ENCODE measurements around the gene DSC2. TPM values are rescaled to one million over a fixed set of nuclear protein-coding genes. Genes with fewer than 3 reads are reported as not detected.
"Not testable (repeated sequence)": the region's sequence is repeated elsewhere in the genome, so short reads cannot be mapped to it uniquely, and the experiment has no call there.

The DSC2 gene
- total RNA-seq, 4 donors from 2014 or later: 1.4 to 15.4 (median 2.8) TPM

GRCh38 chr18:31138709-31139108, 36.5 kb upstream of the DSC2 start:
- no peaks in the 10 kb centered on the region for H3K36me3 ChIP-seq
- H3K27me3 ChIP-seq: no peaks in the 10 kb centered on the region
- H3K4me3 ChIP-seq: no peak overlapping the region
- 32 to 55% methylated on average over 1 of the region's 1 CpG for WGBS, 2 donors (ENCODE audit: low coverage in 1 of 2)
- no peak for ATAC-seq
- H3K9me3 ChIP-seq: no peaks in the 10 kb centered on the region
- H3K4me1 ChIP-seq: no peaks in the 10 kb centered on the region
- no peak overlapping the region for H3K27ac ChIP-seq
- TF ChIP-seq POLR2A (IDR thresholded peaks at IDR 0.05): no peak
- TF ChIP-seq CTCF (IDR thresholded peaks at IDR 0.05): no peak
- no peak for TF ChIP-seq EP300 (IDR thresholded peaks at IDR 0.05)
- no peak for TF ChIP-seq POLR2AphosphoS5 (IDR thresholded peaks at IDR 0.05)

GRCh38 chr18:31134988-31135529, 32.8 kb upstream of the DSC2 start:
- no peaks in the 10 kb centered on the region for H3K4me1 ChIP-seq
- H3K27ac ChIP-seq: no peak overlapping the region
- H3K4me3 ChIP-seq: no peak overlapping the region
- H3K36me3 ChIP-seq: no peaks in the 10 kb centered on the region
- 70 to 75% methylated on average over 2 to 4 of the region's 4 CpGs for WGBS, 2 donors (ENCODE audit: low coverage in 1 of 2)
- H3K9me3 ChIP-seq: no peaks in the 10 kb centered on the region
- ATAC-seq: no peak
- TF ChIP-seq EP300 (IDR thresholded peaks at IDR 0.05): no peak
- TF ChIP-seq POLR2AphosphoS5 (IDR thresholded peaks at IDR 0.05): no peak
- TF ChIP-seq POLR2A (IDR thresholded peaks at IDR 0.05): no peak
- TF ChIP-seq CTCF (IDR thresholded peaks at IDR 0.05): no peak
- no peaks in the 10 kb centered on the region for H3K27me3 ChIP-seq

GRCh38 chr18:31129398-31130115, 27.3 kb upstream of the DSC2 start:
- H3K4me1 ChIP-seq: no peaks in the 10 kb centered on the region
- H3K4me3 ChIP-seq: no peak overlapping the region
- H3K27me3 ChIP-seq: no peaks in the 10 kb centered on the region
- no peak overlapping the region for H3K27ac ChIP-seq
- no peaks in the 10 kb centered on the region for H3K36me3 ChIP-seq
- no peaks in the 10 kb centered on the region for H3K9me3 ChIP-seq
- 60 to 63% methylated on average over 1 of the region's 1 CpG for WGBS, 2 donors (ENCODE audit: low coverage in 1 of 2)
- no peak for TF ChIP-seq POLR2A (IDR thresholded peaks at IDR 0.05)
- TF ChIP-seq POLR2AphosphoS5 (IDR thresholded peaks at IDR 0.05): no peak
- no peak for TF ChIP-seq CTCF (IDR thresholded peaks at IDR 0.05)
- TF ChIP-seq EP300 (IDR thresholded peaks at IDR 0.05): no peak
- no peak for ATAC-seq

- no peak for TF ChIP-seq POLR2AphosphoS5 (IDR thresholded peaks at IDR 0.05)
- no peak for TF ChIP-seq POLR2A (IDR thresholded peaks at IDR 0.05)
- no peak for ATAC-seq
- no peak overlapping the region for H3K27ac ChIP-seq
Measured at GRCh38 chr18:31125878-31126277, 23.7 kb upstream of the DSC2 start.

GRCh38 chr18:31123125-31123524, 20.9 kb upstream of the DSC2 start:
- not testable (repeated sequence) for H3K27me3 ChIP-seq, H3K4me1 ChIP-seq, H3K27ac ChIP-seq, H3K9me3 ChIP-seq, ATAC-seq, H3K4me3 ChIP-seq, H3K36me3 ChIP-seq
- whole genome bisulfite sequencing, 2 donors (ENCODE audit: low coverage in 1 of 2): 50 to 80% methylated on average over 1 to 2 of the region's 2 CpGs

More at GRCh38 chr18:31125878-31126277, 23.7 kb upstream of the DSC2 start:
- no peaks in the 10 kb centered on the region for H3K27me3 ChIP-seq
- 88 to 90% methylated on average over 1 of the region's 1 CpG for WGBS, 2 donors (ENCODE audit: low coverage in 1 of 2)
- H3K4me1 ChIP-seq: no peaks in the 10 kb centered on the region
- no peaks in the 10 kb centered on the region for H3K9me3 ChIP-seq
- no peak overlapping the region for H3K4me3 ChIP-seq
- H3K36me3 ChIP-seq: no peaks in the 10 kb centered on the region

GRCh38 chr18:31120594-31120993, 18.4 kb upstream of the DSC2 start:
- Histone ChIP-seq H3K4me3 (no peak overlapping the region), H3K27ac (no peak overlapping the region), H3K36me3 (no peaks in the 10 kb centered on the region), H3K27me3 (no peaks in the 10 kb centered on the region), H3K9me3 (no peaks in the 10 kb centered on the region), H3K4me1 (no peaks in the 10 kb centered on the region)
- TF ChIP-seq EP300 (IDR thresholded peaks at IDR 0.05) (no peak), POLR2A (IDR thresholded peaks at IDR 0.05) (no peak), POLR2AphosphoS5 (IDR thresholded peaks at IDR 0.05) (no peak), CTCF (IDR thresholded peaks at IDR 0.05) (no peak)
- 35 to 40% methylated on average over 2 of the region's 2 CpGs for WGBS, 2 donors (ENCODE audit: low coverage in 1 of 2)
- ATAC-seq: no peak

Measured in gastroesophageal sphincter (tissue), 4 donors.